ENCODE results near the gene TTC38.

The TTC38 gene

GRCh38 chr22:46318576-46318975 is 50.8 kb downstream of the TTC38 start:
- TF ChIP-seq CTCF (IDR thresholded peaks at IDR 0.05; ENCODE audit: insufficient read depth, low read length, missing control alignments), result no peak
- H3K4me3 ChIP-seq (ENCODE audit: low read depth, low read length), result no peak overlapping the region
- DNase-seq (ENCODE audit: low read depth, low spot score), result no peak
- POLR2A ChIA-PET, result no interaction called here
- CTCF ChIA-PET, result interaction anchor here (0.8 to 4.8 kb wide), 5 partner anchors 71 to 324 kb away, joined by 3 to 68 read pairs (median 6); no protein-coding TSS in a partner anchor

GRCh38 chr22:46319319-46319718 is 51.5 kb downstream of the TTC38 start:
- TF ChIP-seq CTCF (IDR thresholded peaks at IDR 0.05; ENCODE audit: insufficient read depth, low read length, missing control alignments), result no peak
- no peak for DNase-seq (ENCODE audit: low read depth, low spot score)
- no peak overlapping the region for H3K4me3 ChIP-seq (ENCODE audit: low read depth, low read length)
- CTCF ChIA-PET, result interaction anchor here (1.0 to 1.7 kb wide), 2 partner anchors 313 to 325 kb away, joined by 3 to 6 read pairs; no protein-coding TSS in a partner anchor
- POLR2A ChIA-PET, result no interaction called here

GRCh38 chr22:46320166-46320710 is 52.4 kb downstream of the TTC38 start:
- ChIA-PET CTCF (interaction anchor here (1.5 to 5.6 kb wide), 2 partner anchors 8 to 314 kb away, joined by 3 to 20 read pairs; no protein-coding TSS in a partner anchor), POLR2A (no interaction called here)
- DNase-seq (ENCODE audit: low read depth, low spot score), result no peak
- no peak overlapping the region for H3K4me3 ChIP-seq (ENCODE audit: low read depth, low read length)
- no peak for TF ChIP-seq CTCF (IDR thresholded peaks at IDR 0.05; ENCODE audit: insufficient read depth, low read length, missing control alignments)

GRCh38 chr22:46320716-46321386 is 53.0 kb downstream of the TTC38 start:
- ChIA-PET POLR2A (no interaction called here), CTCF (interaction anchor here (1.5 to 5.6 kb wide), 2 partner anchors 9 to 314 kb away, joined by 3 to 20 read pairs; no protein-coding TSS in a partner anchor)
- no peak for DNase-seq (ENCODE audit: low read depth, low spot score)
- TF ChIP-seq CTCF (IDR thresholded peaks at IDR 0.05; ENCODE audit: insufficient read depth, low read length, missing control alignments), result no peak
- no peak overlapping the region for H3K4me3 ChIP-seq (ENCODE audit: low read depth, low read length)

GRCh38 chr22:46322711-46323110 is 54.9 kb downstream of the TTC38 start:
- H3K4me3 ChIP-seq (ENCODE audit: low read depth, low read length), result no peak overlapping the region
- POLR2A ChIA-PET, result no interaction called here
- CTCF ChIA-PET, result interaction anchor here (1.3 to 5.6 kb wide), 3 partner anchors 11 to 328 kb away, joined by 3 to 20 read pairs (median 5); no protein-coding TSS in a partner anchor
- TF ChIP-seq CTCF (IDR thresholded peaks at IDR 0.05; ENCODE audit: insufficient read depth, low read length, missing control alignments), result no peak
- no peak for DNase-seq (ENCODE audit: low read depth, low spot score)

GRCh38 chr22:46323162-46323561 is 55.4 kb downstream of the TTC38 start:
- no peak for TF ChIP-seq CTCF (IDR thresholded peaks at IDR 0.05; ENCODE audit: insufficient read depth, low read length, missing control alignments)
- no peak overlapping the region for H3K4me3 ChIP-seq (ENCODE audit: low read depth, low read length)
- POLR2A ChIA-PET, result no interaction called here
- CTCF ChIA-PET, result interaction anchor here (1.1 to 5.6 kb wide), 3 partner anchors 11 to 329 kb away, joined by 3 to 20 read pairs (median 5); no protein-coding TSS in a partner anchor
- no peak for DNase-seq (ENCODE audit: low read depth, low spot score)

Data from AG04449 (cell line).